HG03196 (cell line): ENCODE data around the gene INPP5D.

ENCODE experiments used
- ATAC-seq: cut with Tn5 transposase; IDR thresholded peaks from one replicate; pipeline ENCODE4 v1.9.1; 2021; ENCODE audit not compliant: unreplicated experiment

Gene INPP5D

GRCh38 chr2:233226511-233227031, 166.4 kb downstream of the INPP5D start:
- no peak for ATAC-seq

DNA sequence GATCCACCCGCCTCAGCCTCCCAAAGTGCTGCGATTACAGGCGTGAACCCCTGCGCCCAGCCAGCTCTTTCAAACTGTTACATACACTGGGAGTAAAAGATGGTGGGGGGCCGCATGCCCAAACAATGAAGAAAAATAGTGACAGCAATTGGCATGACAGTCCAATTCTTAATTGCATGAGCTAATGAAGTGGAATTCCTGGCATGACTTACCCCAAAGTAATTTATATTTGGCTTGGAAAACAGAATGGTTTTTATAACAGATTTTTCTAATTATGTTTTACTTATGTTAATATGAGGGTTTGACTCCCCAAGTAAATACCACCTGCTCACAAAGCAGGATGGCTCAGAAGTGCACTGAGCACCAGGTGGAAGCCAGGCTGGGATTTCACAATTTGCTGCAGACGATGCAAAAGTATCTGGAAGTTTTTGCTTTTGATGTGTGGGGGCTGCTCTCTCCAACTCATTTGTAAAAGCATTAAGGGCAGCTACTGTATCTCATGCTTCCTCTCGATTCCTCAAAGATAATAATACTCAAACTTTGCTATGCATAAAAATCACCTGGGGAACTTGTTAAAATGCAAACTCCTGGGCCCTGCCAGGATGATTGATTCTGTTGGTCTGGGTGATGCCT, 167.3 kb downstream of the INPP5D start:
- no peak for ATAC-seq

DNA sequence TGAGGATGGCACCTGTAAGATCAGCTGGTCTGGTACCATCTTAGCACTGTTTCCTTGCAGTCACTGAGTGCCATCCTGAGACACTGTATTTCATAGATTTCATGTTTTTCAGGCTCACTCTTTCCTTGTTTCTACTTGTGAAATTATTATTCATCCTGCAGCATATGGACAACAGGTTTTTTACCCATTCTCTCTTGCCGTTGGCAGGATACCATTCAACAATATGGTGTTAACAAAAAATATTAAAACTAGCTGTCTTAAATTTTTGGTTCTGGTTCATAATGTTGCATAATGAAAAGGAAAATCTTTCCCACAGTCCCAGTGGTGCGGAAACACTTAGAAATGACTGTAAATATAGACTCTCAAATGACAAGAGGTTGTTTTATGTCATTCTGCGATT, 168.2 kb downstream of the INPP5D start:
- ATAC-seq, result no peak

DNA sequence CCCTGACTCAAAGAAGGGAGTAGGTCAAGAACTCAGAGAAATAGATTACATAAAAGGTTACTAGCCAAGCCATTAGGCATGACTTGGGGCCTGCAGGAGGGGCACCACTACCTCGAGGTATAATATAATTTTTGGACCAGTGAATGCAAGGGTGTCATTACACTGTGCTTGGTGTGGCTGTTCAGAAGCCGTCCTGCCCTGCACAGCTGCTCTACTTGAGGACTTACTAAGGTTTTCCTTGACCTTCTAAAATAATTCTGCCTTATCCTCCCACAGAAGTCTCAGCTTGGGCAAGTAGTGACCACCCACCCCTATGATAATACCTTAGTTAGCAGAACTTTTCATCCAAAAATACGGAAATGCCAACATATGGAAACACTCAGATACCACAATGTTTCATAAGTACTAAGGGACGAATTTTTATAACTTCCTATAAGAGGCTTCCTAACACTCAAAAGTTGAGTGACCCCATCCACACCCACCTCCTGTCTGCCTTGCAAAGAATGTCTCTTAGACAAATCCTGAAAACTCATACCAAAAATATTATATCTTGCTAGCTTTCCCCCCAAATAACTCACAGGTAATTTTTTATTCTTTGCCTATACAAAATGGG, 173.6 kb downstream of the INPP5D start:
- no peak for ATAC-seq

GRCh38 chr2:233234264-233234663, 174.1 kb downstream of the INPP5D start:
- ATAC-seq, result no peak

GRCh38 chr2:233234996-233235395, 174.9 kb downstream of the INPP5D start:
- ATAC-seq, result no peak

GRCh38 chr2:233235977-233236376, 175.8 kb downstream of the INPP5D start:
- ATAC-seq, result no peak

DNA sequence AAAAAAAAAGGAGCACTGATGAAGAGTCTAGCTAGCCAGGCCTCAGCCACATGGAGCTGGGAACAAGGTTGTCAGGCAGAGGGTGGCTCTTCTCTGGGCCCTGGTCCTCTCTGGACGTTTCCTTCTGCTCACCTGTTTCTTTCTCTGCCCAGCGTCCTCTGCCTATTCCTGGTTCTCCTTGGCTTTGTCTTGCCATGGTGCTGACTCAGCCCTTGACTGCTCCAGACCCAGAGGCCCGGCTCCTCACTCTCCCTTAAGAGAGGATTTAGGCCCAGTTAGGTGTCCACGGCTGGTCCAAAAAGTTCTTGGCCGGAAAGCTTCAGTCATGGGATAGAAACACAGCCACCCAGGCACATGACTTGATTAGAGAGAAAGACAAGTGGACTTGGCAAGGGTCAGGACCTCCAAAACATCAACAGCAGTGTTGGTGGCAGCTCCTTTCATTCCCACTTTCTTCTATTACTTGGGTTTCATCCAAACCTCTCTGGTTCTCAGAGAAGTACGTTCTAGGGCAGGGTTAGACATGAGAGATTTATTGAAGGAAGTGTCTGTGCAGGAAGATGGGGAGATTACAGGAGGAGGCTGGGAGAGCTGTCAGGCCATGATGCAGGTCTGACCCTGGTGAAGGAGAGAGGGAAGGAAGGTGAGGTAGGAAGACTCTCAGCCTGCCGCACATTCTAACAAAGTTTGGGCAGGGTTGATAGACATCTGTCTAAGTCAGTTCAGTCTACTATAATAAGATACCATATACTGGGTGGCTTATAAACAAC, 176.9 kb downstream of the INPP5D start:
- no peak for ATAC-seq

GRCh38 chr2:233240897-233241296, 180.8 kb downstream of the INPP5D start:
- no peak for ATAC-seq

DNA sequence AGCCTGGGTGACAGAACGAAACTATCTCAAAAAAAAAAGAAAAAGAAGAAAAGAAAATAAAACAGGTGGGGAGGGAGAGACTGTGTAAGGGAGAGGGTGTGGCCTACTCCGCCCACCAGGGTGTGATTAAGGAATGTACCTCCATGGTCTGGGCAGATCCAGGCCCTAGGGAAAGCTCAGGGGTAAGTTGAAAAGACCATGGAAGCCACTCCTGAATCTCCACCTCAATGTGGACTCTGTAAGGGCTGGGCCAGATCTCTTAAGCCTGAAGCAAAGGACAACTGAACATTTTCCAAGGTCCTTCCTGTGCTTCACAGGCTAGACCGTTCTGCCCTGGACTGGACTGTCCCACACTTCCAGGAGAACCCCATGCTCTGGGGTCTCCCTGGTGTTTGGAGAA, 181.7 kb downstream of the INPP5D start:
- ATAC-seq, result no peak

DNA sequence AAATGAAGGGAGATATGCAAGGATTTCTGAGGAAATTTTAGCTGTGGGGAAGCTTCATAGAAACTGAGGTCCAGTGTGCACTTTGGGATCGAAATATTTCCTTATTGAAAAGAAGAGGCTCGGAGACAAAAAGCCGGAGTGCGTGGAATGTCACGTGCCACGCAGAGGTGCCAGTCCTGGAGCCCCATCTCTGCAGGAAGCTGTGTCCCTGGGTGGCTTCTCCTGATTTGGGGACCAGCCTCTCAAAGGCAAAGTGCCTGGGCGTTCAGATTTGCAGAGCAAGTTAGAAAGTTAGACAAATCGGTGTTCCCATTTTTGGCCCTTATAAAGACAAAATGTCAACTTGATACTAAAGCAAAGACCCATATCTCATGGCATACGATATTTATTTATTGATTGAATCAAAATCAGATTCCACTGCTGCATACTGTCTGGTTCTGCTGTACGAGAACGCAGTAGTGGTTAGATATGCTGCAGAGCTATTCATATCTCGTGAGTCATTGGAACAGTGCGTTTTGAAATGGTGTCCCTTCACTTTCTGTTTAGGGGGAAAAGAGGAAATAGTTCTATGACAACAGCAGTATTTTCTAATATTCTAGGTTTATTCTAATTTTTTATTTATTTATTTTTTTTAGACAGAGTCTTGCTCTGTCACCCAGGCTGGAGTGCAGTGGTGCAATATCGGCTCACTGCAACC, 182.2 kb downstream of the INPP5D start:
- ATAC-seq, result no peak

GRCh38 chr2:233243348-233243747, 183.2 kb downstream of the INPP5D start:
- no peak for ATAC-seq

DNA sequence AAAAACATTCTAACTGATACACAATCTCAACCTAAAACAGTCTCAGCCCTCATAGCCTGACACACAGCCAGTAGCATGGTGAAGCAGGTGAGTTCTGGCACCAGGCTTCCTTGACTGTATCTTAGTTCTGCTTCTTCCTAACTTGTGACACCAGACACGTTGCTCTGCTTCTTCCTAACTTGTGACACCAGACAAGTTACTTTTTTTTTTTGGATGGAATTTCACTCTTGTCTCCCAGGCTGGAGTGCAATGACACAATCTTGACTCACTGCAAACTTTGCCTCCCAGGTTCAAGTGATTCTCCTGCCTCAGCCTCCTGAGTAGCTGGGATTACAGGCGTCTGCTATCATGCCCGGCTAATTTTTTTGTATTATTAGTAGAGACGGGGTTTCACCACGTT, 184.7 kb downstream of the INPP5D start:
- no peak for ATAC-seq

DNA sequence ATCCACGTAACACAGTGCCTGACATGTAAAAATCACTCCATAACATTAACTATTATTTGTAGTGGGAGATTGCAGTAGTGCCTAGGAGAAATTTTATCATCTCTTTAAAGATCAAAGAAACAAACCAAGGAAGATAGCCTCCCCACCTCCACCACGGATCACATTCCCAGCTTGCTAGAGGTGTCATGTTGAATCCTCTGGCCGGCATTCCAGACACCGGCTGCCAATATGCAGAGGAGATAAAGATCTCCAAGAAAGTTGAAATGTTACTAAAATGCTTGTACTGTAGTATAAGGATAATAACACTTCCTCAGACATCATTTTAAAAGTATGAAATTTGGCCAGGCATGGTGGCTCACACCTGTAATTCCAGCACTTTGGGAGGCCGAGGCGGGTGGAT, 185.3 kb downstream of the INPP5D start:
- no peak for ATAC-seq

GRCh38 chr2:233247116-233247515, 187.0 kb downstream of the INPP5D start:
- ATAC-seq, result no peak

DNA sequence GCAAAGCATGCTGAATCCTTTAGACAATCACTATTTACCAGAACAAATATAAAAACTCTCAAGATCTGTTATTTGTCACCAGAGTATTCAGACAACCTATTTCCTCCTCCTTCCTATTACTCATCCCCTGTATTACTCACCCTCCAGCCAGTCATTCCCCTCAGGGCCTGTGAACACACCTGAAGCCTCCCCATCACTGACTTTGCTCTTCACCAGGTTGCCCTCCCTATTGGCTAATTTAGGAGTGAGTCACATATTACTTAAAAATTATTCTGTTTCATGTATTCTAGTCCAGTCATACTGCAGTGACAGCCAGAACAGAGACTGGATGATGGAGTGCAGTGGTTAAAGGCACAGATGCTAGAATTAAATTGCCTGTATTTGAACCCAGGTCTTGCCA, 187.6 kb downstream of the INPP5D start:
- no peak for ATAC-seq

DNA sequence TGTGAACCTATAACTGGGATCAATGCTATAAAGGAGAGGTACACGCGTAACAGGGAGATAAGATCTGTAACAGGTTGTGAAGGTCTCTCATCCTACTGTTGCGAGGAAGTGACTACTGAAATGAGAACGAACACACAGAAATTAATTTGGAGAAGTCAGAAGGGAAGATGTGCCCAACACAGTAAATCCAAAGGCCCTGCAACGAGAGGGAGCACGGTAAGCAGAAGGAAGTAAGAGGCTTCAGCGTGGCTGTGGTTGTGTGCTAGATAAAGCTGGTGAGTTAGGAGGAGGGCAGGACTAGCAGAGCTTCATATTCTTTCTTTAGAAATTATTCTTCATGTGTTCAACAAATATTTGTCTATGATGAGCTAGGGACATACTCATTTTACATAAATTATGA, 188.9 kb downstream of the INPP5D start:
- no peak for ATAC-seq

- ATAC-seq, result no peak
These were observed 190.4 kb downstream of the INPP5D start for GRCh38 chr2:233250568-233250967.

- ATAC-seq, result no peak
These were observed 190.8 kb downstream of the INPP5D start for GRCh38 chr2:233250985-233251305.

DNA sequence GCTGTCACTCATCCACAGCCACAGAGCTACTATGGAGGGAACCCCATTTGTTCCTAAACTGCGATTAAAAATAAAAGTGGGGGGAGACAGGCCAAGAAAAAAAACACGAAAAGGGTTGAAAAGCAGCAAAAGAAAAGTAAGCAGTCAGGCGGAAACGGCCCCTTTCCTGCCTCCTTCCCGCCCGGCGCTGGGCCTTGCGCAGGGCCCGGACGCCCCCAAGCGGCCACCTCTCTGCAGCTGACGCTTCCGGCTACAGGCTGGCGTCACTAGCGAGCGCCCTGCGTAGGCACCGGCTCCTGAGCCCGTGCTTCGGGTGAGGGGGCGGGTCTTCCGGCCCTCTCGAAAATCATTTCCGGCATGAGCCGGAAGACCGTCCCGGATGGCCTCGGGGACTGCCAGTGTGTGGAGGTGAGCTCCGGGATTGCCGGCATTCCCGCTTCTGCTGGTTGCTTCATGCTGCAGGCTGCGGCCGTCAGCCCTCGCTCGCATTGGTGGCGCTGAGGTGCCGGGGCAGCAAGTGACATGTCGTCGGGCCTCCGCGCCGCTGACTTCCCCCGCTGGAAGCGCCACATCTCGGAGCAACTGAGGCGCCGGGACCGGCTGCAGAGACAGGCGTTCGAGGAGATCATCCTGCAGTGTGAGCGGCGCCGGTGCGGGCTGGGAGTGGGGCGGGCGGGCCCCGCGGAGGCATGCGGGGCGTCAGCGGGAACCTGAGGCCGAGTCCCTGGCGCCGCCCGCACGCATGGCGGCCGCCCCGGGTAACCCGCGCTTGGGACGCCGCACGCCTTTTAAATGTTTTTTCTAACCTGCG, 191.4 kb downstream of the INPP5D start, which contains the start of gene ATG16L1:
Gene ATG16L1, plus strand, starts transcription at position 368 of the 811 bp plus-strand sequence. Its CDS starts 155 bp downstream, at position 523.
- ATAC-seq, result peak; percentile 88

GRCh38 chr2:233252227-233252626, 192.1 kb downstream of the INPP5D start:
- ATAC-seq, result no peak
